GM23338 (cell line): ENCODE measurements around the gene RGS16. TPM values are rescaled to one million over a fixed set of nuclear protein-coding genes. Genes with fewer than 3 reads are reported as not detected.

Experiments
- ATAC-seq: fragments of 200-7000 bp; cut with Tn5 transposase; 3 replicates; pipeline ENCODE4 v1.9.1; 2020
- DNase-seq: peaks from one replicate; pipeline ENCODE4 v3.0.0-alpha.2; 2015; ENCODE audit warnings: low spot score
- H2AFZ ChIP-seq: fragments of 200-600 bp; sonication (generic); 2 replicates; pipeline ENCODE4 v1.8.0; 2016; ENCODE audit warnings: antibody characterized with exemption, mild to moderate bottlenecking, moderate library complexity
- H3F3A ChIP-seq: fragments of 200-600 bp; sonication (generic); replicated peaks from 2 replicates; pipeline ENCODE4 v1.8.0; 2017; ENCODE audit warnings: antibody characterized with exemption, mixed run types, low read depth
- H3K27ac ChIP-seq: fragments of 200-600 bp; sonication (generic); 2 replicates; pipeline ENCODE4 v1.6.1; 2016; ENCODE audit warnings: low read depth
- H3K27me3 ChIP-seq: fragments of 200-600 bp; sonication (generic); 2 replicates; pipeline ENCODE4 v1.8.0; 2016; ENCODE audit warnings: mild to moderate bottlenecking, mixed run types, moderate library complexity; ENCODE audit not compliant: insufficient read depth
- H3K36me3 ChIP-seq: fragments of 200-600 bp; sonication (generic); 2 replicates; pipeline ENCODE4 v1.8.0; 2016; ENCODE audit warnings: mild to moderate bottlenecking; ENCODE audit not compliant: insufficient read depth
- H3K4me1 ChIP-seq: fragments of 200-600 bp; sonication (generic); 2 replicates; pipeline ENCODE4 v1.8.0; 2016; ENCODE audit warnings: mild to moderate bottlenecking, moderate library complexity; ENCODE audit not compliant: insufficient read depth
- H3K4me2 ChIP-seq: fragments of 200-600 bp; sonication (generic); 2 replicates; pipeline ENCODE4 v1.7.1; 2017; ENCODE audit warnings: mixed run types
- H3K4me3 ChIP-seq: fragments of 200-600 bp; sonication (generic); 2 replicates; pipeline ENCODE4 v1.6.1; 2016; ENCODE audit warnings: mixed run types
- H3K79me2 ChIP-seq: fragments of 200-600 bp; sonication (generic); replicated peaks from 2 replicates; pipeline ENCODE4 v1.8.0; 2017; ENCODE audit warnings: mild to moderate bottlenecking; ENCODE audit not compliant: insufficient read depth
- H3K9me2 ChIP-seq: fragments of 200-600 bp; sonication (generic); 2 replicates; pipeline ENCODE4 v1.8.0; 2017; ENCODE audit not compliant: insufficient read depth
- H4K20me1 ChIP-seq: fragments of 200-600 bp; sonication (generic); replicated peaks from 2 replicates; pipeline ENCODE4 v1.8.0; 2017; ENCODE audit warnings: mild to moderate bottlenecking; ENCODE audit not compliant: insufficient read depth
- H3K27ac Mint-ChIP-seq: 2 replicates; pipeline ENCODE4 v1.8.0; 2020; ENCODE audit warnings: inconsistent platforms, mild to moderate bottlenecking, moderate library complexity, mixed read lengths
- H3K27me3 Mint-ChIP-seq: 3 replicates; pipeline ENCODE4 v1.8.0; 2022; ENCODE audit warnings: low read depth, mild to moderate bottlenecking, moderate library complexity, mixed read lengths, inconsistent platforms; ENCODE audit not compliant: insufficient read depth, poor library complexity
- H3K36me3 Mint-ChIP-seq: 3 replicates; pipeline ENCODE4 v1.8.0; 2021; ENCODE audit warnings: low read depth, mild to moderate bottlenecking, inconsistent platforms, moderate library complexity, mixed read lengths
- H3K4me1 Mint-ChIP-seq: 3 replicates; pipeline ENCODE4 v1.8.0; 2020; ENCODE audit warnings: mild to moderate bottlenecking, inconsistent platforms, mixed read lengths
- H3K4me3 Mint-ChIP-seq: 3 replicates; pipeline ENCODE4 v1.8.0; 2021; ENCODE audit warnings: moderate library complexity, mild to moderate bottlenecking, inconsistent platforms, mixed read lengths
- H3K9me3 Mint-ChIP-seq: 3 replicates; pipeline ENCODE4 v1.8.0; 2020; ENCODE audit warnings: moderate library complexity, mild to moderate bottlenecking, inconsistent platforms, mixed read lengths
- CREB1 ChIP-seq: fragments of 250-450 bp; sonication (Bioruptor Pico); IDR thresholded peaks from 2 replicates; pipeline ENCODE4 v1.5.0; 2020; ENCODE audit warnings: low read depth, mild to moderate bottlenecking, moderate library complexity
- CTCF ChIP-seq, 2 experiments: fragments of 200-600 bp in 1 of 2; sonication (generic) in 1 of 2; conservative IDR thresholded peaks; 2 replicates each; pipeline versions ENCODE4 v1.5.1 to v1.6.1; 2016 to 2017; ENCODE audit warnings: antibody characterized with exemption in 2 of 2, low read depth in 2 of 2, mild to moderate bottlenecking in 2 of 2, moderate library complexity in 1 of 2
- ETS1 ChIP-seq: IDR thresholded peaks from 2 replicates; pipeline ENCODE4 v1.6.1; 2016; ENCODE audit warnings: antibody characterized with exemption
- EZH2 ChIP-seq: fragments of 200-600 bp; sonication (generic); IDR thresholded peaks from one replicate; pipeline ENCODE4 v1.8.0; 2017; ENCODE audit warnings: antibody characterized with exemption, mild to moderate bottlenecking, low read depth; ENCODE audit not compliant: unreplicated experiment
- JUNB ChIP-seq: IDR thresholded peaks from one replicate; pipeline ENCODE4 v1.6.1; 2016; ENCODE audit warnings: antibody characterized with exemption; ENCODE audit not compliant: unreplicated experiment
- REST ChIP-seq: IDR thresholded peaks from one replicate; pipeline ENCODE4 v1.6.1; 2018; ENCODE audit warnings: antibody characterized with exemption; ENCODE audit not compliant: unreplicated experiment
- STAT1 ChIP-seq: IDR thresholded peaks from one replicate; pipeline ENCODE4 v1.6.1; 2016; ENCODE audit warnings: antibody characterized with exemption; ENCODE audit not compliant: unreplicated experiment
- ZNF114 ChIP-seq: fragments of 250-450 bp; sonication (Bioruptor Pico); IDR thresholded peaks from 2 replicates; pipeline ENCODE4 v1.5.0; 2020; ENCODE audit warnings: mild to moderate bottlenecking, moderate library complexity
- ZNF462 ChIP-seq: fragments of 250-450 bp; sonication (Bioruptor Pico); IDR thresholded peaks from 2 replicates; pipeline ENCODE4 v1.5.0; 2020; ENCODE audit warnings: mild to moderate bottlenecking, moderate library complexity
- polyA plus RNA-seq: library from polyadenylated mRNA; unstranded; fragments of >200 nt; fragmentation: Nextera tagmentation; extraction: Ambion mirVana; gene quantifications from 2 replicates; pipeline ENCODE4 v1.2.1, GENCODE V29; 2016
- total RNA-seq: library from RNA; depleted of rRNA; stranded (reverse); fragments of >200 nt; shearing (Covaris generic); gene quantifications from 2 replicates; pipeline ENCODE4 v1.2.3, GENCODE V29; 2014

Gene RGS16
- total and polyA plus RNA-seq, 2 experiments from 2014 or later: 15.4 to 31.6 TPM

- no peaks in the 10 kb centered on the region for H3K27me3 ChIP-seq
- H3K27me3 Mint-ChIP-seq: no peaks in the 10 kb centered on the region
- no peaks in the 10 kb centered on the region for H3F3A ChIP-seq
- H3K36me3 Mint-ChIP-seq: no peaks in the 10 kb centered on the region
- no peaks in the 10 kb centered on the region for H3K79me2 ChIP-seq
- H3K36me3 ChIP-seq: no peaks in the 10 kb centered on the region
- no peaks in the 10 kb centered on the region for H3K4me1 Mint-ChIP-seq
- no peak overlapping the region for H3K4me3 ChIP-seq
- TF ChIP-seq REST (no peak), JUNB (no peak), EZH2 (no peak), CREB1 (CRISPR knock-in tag) (no peak), ZNF114 (CRISPR knock-in tag) (no peak), ZNF462 (CRISPR knock-in tag) (no peak), ETS1 (no peak), STAT1 (no peak), CTCF (conservative IDR thresholded peaks at IDR 0.05; ENCODE audit: low read depth in 2 of 2) (no peak)
- no peak overlapping the region for H3K27ac Mint-ChIP-seq
- H3K9me2 ChIP-seq: 0 out of 2 replicates have a peak, but pooled peaks cover 2% of the 10 kb centered on the region
- ATAC-seq: no peak
- DNase-seq: no peak
- H3K27ac ChIP-seq: no peak overlapping the region
- no peaks in the 10 kb centered on the region for H4K20me1 ChIP-seq
- H2AFZ ChIP-seq: no peak overlapping the region
- H3K4me1 ChIP-seq: no peaks in the 10 kb centered on the region
- H3K9me3 Mint-ChIP-seq: no peaks in the 10 kb centered on the region; the same call in 2 of the 3 replicates
- no peak overlapping the region for H3K4me3 Mint-ChIP-seq
- H3K4me2 ChIP-seq: no peak overlapping the region
Measured at GRCh38 chr1:182575540-182576149, 28.5 kb downstream of the RGS16 start.
